Stimulated activated naive CD8-positive, alpha-beta T cell treated with anti-CD3 and anti-CD28 coated beads, Interleukin-15, amount 100 ng/mL, for 72 hours (primary cell): ENCODE measurements around the gene PMS1.
"Not testable (repeated sequence)": the region's sequence is repeated elsewhere in the genome, so short reads cannot be mapped to it uniquely, and the experiment has no call there.

Experiments
- ATAC-seq: fragments of 150-1000 bp; cut with Tn5 transposase; 2 replicates; pipeline ENCODE4 v1.10.0; 2021; ENCODE audit warnings: mild to moderate bottlenecking, moderate library complexity
- DNase-seq, 2 donors: peaks; one replicate each; pipeline ENCODE4 v3.0.0; 2021 to 2022
- H3K27ac Mint-ChIP-seq, 2 donors: one replicate each; pipeline ENCODE4 v1.8.0; 2022; ENCODE audit warnings: mild to moderate bottlenecking in 2 of 2, mixed read lengths in 2 of 2, moderate library complexity in 2 of 2
- H3K27me3 Mint-ChIP-seq: one replicate; pipeline ENCODE4 v1.8.0; 2022; ENCODE audit warnings: mixed read lengths
- H3K4me1 Mint-ChIP-seq: one replicate; pipeline ENCODE4 v1.8.0; 2022; ENCODE audit warnings: mild to moderate bottlenecking, mixed read lengths
- H3K4me3 Mint-ChIP-seq, 2 donors: one replicate each; pipeline ENCODE4 v1.8.0; 2022; ENCODE audit warnings: mild to moderate bottlenecking in 2 of 2, mixed read lengths in 2 of 2, moderate library complexity in 1 of 2
- H3K9me3 Mint-ChIP-seq, 2 donors: one replicate each; pipeline ENCODE4 v1.8.0; 2022; ENCODE audit warnings: mixed read lengths in 2 of 2

The PMS1 gene

DNA sequence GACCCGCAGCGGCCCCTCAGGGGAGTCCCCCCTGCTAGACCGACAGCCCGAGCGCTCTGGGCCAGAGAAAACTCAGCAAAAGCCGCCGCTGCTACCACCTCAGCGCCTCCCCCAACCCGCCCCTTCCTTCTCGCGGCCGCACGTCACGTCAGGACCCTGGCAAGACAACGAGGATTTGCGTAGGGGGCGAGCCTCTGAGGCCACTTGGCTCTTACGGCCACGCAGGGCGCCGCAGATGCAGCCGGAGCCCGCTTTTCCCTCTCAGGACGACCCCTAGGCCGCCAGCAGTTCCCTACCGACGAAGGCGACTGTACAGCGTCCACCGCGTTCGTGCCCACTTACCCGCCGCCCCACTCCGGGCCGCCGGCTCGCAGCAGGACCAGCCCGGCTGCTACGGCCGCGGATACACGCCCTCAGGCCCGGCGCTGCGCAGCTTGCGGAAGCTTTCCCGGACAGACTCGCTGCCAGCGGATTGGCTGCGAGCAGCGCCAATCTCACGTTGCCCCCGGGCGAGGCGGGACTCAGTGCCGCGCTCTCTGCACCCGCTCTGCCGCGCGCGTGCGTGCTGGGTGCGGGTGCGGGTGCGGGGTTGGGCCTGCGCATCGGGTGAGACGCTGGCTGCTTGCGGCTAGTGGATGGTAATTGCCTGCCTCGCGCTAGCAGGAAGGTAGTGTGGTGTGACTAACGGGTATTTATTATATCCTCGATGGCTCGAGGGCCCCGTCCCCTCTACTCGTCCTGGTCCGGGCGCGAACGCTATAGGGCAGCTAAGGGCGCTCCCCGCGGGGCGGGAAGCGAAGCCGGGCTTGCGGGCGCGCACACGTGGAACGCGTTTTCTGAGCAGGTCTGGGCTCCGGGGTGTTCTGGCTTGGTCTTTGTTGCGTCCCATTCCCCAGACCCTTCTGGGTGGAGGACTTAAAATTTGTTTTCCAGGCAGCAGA lies at the start of gene PMS1, which contains the start of gene ORMDL1:
TSS of gene PMS1 (plus strand) at position 524 of the 941 bp plus-strand sequence. CDS start 7,360 bp downstream, outside the sequence.
TSS of gene ORMDL1 (minus strand) at position 413 of the 941 bp plus-strand sequence. CDS start 1,744 bp downstream, outside the sequence.
- ATAC-seq: peak; percentile 93
- H3K9me3 Mint-ChIP-seq: no peaks in the 10 kb centered on the region
- DNase-seq: peak; percentile 96
- H3K4me3 Mint-ChIP-seq: peak within 1 kb of the TSS; percentile 85 to 90
- peak within 1 kb of the TSS; percentile 92 to 97 for H3K27ac Mint-ChIP-seq
- no peaks in the 10 kb centered on the region for H3K27me3 Mint-ChIP-seq
- H3K4me1 Mint-ChIP-seq: peaks cover 62% of the 10 kb centered on the region

DNA sequence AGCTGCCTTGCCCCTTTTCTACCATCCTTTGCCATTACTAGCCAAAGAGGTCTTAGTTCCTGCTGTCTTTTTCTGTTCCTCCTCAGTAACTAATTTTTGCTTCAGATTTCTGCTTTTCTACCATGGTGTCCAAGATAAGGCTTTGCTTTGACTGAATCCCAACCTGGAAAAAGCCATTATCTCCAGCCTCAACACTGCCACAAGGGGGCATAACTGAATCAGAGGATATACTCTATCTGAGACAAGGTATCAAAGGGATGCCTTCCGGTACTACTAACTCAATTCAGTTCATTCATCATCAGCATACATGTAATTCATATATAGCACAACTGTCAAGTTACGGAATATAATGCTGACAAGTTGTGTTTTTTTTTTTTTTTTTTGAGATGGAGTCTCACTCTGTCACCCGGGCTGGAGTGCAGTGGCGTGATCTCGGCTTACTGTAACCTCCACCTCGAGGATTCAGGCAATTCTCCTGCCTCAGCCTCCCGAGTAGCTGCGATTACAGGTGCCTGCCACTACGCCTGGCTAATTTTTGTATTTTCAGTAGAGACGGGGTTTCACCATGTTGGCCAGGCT lies 33.1 kb upstream of the PMS1 start:
- Mint-ChIP-seq H3K4me1 (no peaks in the 10 kb centered on the region), H3K9me3 (no peaks in the 10 kb centered on the region), H3K27me3 (no peaks in the 10 kb centered on the region), H3K4me3 (no peak overlapping the region), H3K27ac (no peak overlapping the region)
- ATAC-seq: peak; percentile 72
- DNase-seq: peak; percentile 12 to 21

DNA sequence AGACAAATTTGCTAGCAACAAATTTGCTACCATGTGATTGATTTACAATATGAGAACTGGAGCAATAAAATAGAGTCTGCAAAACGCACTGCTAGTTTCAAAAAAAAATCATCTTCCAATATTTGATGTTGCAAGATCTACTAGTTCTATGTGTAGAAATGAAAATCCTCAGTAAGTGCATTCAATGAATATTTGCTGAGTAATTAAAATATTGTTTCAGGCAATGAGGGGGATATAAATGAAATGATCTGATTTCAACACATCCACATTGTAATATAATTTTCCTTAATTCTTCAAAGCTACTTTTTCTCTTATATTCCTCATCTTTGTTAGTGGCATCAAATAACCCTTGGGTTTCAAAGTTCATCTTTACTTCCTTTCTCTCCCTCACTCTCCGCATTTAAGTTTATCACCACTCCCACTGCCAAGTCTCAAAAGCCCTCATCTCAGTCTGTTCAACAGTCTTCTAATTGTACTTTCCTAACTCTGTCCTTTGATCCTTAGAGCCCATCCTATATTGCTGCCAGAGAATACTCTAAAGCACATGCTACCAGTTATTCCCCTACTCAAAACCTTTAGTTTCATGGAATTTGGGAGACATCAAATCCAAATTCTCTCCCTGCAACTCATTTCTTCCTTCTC lies 27.8 kb upstream of the PMS1 start:
- H3K27me3 Mint-ChIP-seq: no peaks in the 10 kb centered on the region
- no peak overlapping the region for H3K27ac Mint-ChIP-seq
- peaks cover 5% of the 10 kb centered on the region for H3K4me1 Mint-ChIP-seq
- H3K4me3 Mint-ChIP-seq: no peak overlapping the region
- H3K9me3 Mint-ChIP-seq: no peaks in the 10 kb centered on the region
- ATAC-seq (no peak), DNase-seq (no peak)

DNA sequence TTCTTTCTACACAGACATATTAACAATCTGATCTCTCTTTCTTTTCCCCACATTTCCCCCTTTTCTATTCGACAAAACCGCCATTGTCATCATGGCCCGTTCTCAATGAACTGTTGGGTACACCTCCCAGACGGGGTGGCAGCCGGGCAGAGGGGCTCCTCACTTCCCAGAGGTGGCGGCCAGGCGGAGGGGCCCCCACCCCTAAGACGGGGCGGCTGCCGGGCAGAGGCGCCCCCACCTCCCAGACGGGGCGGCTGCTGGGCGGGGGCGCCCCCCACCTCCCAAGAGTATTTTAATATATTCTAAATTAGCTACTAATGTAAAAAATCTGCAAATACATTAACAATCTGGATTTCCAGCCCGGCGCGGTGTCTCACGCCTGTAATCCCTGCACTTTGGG lies 24.1 kb upstream of the PMS1 start:
- H3K4me3 Mint-ChIP-seq, DNase-seq, H3K27me3 Mint-ChIP-seq, ATAC-seq, H3K9me3 Mint-ChIP-seq, H3K27ac Mint-ChIP-seq, H3K4me1 Mint-ChIP-seq: not testable (repeated sequence)

DNA sequence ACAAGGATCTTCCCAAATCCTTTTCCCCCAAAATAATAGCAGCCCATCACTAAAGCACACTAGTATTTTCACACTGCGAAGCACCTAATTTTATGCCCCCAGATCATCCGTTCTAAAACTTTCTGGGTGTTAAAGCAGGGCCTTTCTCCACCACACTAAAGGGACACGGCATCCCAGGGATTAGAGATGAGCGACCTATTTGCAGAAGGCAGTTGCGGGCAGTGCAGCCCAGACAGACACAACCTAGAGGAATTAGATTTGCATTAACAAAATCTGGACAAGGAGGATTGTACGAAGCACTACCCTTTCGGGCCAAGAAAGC lies 22.1 kb upstream of the PMS1 start:
- peaks cover 5% of the 10 kb centered on the region for H3K4me1 Mint-ChIP-seq
- H3K27me3 Mint-ChIP-seq: no peaks in the 10 kb centered on the region
- DNase-seq (no peak), ATAC-seq (no peak)
- no peaks in the 10 kb centered on the region for H3K9me3 Mint-ChIP-seq
- H3K4me3 Mint-ChIP-seq: peak overlapping the region; percentile 78 to 86
- H3K27ac Mint-ChIP-seq: peak overlapping the region; percentile 96 to 98

DNA sequence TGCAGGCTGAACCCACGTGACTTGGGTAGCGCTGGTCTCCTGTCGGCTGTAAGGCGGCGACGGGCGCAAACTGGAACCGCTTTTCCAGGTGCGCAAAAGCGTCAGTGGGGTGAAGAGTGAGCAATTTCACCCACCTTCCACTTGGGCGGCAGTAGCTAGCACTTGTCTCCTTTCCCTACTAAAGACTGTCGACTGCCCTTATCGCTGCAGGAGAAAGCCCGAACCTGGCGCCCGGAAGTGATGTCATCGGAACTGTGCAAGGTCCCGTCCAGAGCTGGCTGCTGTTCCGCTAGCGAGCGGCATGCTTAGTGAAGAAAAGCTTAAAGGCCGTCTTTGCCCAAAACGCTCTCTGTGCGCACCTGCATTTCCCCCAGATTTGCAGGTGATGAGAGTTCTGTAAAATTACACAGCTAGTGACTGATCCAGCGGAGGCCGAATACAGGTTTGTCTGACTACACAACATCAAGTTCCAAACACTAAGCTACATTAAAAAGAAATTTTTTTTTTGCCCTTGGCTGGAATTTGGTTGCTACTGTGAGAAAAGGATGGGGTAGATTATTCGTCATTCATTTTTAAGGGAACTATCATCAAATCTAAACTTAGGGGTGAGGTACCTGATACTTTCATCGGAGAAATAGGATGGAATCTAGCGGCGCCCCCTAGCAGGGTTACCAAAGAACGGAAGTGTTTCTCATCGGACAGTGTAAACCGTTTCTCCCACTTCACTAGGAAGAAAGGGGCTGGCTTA lies 21.5 kb upstream of the PMS1 start, which contains the start of gene OSGEPL1:
TSS of gene OSGEPL1 (minus strand) at position 242 of the 748 bp plus-strand sequence. CDS start 1,152 bp downstream, outside the sequence.
- peak within 1 kb of the TSS; percentile 78 to 86 for H3K4me3 Mint-ChIP-seq
- no peaks in the 10 kb centered on the region for H3K27me3 Mint-ChIP-seq
- no peaks in the 10 kb centered on the region for H3K9me3 Mint-ChIP-seq
- H3K27ac Mint-ChIP-seq: peak within 1 kb of the TSS; percentile 96 to 98
- DNase-seq (peak; percentile 90 to 94), ATAC-seq (peak; percentile 98)
- peaks cover 5% of the 10 kb centered on the region for H3K4me1 Mint-ChIP-seq

DNA sequence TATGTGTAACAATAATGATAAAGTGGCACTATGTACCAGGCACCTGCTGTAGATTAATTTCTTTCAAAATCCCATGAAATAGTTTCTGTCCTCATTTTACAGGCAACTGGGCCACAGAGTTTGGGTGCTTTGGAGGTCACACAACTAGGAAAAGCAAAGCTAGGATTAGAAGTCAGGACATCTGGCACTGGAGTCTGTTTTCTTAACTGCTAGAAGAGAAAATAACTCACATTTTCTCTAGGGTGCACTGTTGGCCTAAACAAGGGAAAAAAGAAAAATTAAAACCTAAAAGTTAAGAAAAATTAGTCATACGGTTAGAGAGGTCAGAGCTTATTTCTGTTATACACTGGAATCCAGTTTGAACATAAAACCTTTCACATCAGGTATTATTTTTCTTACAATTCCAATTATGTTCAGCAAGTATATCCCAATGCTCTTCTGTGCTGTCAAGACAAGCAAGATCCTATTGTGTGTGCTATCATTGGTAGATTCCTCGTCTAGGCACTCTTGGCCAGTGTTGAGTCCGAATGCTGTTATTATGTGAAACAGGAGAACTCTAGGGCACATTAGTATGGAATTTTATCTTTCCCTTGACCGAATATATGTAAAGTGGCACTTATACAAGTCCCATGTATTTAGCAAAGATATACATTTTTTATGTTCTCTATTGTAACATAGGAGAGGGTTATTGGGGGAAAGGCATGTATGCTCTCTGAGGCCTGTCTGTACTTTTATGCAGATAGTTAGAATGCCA lies 20.2 kb upstream of the PMS1 start:
- H3K4me3 Mint-ChIP-seq: peak overlapping the region in 1 of 2 donors; percentile 86
- no peak for DNase-seq
- H3K4me1 Mint-ChIP-seq: no peaks in the 10 kb centered on the region
- no peaks in the 10 kb centered on the region for H3K27me3 Mint-ChIP-seq
- H3K27ac Mint-ChIP-seq: no peak overlapping the region
- H3K9me3 Mint-ChIP-seq: no peaks in the 10 kb centered on the region
- no peak for ATAC-seq

DNA sequence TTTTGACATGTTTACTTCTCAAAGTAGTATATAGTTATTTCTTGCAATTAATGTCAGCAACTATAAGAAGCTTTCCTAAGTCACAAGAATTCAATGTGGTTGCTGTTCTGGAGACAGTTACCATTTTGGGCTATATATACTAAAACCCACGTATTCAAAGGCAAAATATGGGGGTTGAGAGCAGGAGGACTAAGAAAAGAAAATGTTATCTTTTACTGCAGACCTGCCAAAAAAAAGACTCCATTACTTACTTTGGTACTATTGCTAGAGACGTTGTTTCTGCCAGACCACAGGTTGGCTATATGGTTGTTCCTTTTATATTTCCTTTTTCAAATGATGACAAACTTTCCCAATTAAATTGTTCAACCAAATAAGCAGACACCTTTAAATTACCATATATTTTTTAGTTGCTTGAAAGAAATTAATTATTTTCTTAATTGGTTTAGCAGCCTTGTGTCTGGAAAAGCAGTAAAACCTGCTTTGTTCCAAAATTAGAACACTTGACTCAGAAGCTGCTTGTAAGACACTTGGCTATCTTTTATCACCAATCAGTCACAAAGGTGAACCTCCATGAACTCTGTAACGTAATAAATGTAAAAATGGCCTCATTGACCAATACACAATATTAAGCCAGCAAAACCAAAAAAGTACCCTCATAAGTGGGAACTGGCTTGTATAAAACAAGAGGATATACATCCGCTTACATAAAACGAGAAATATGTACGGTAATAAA lies 13.5 kb upstream of the PMS1 start:
- Mint-ChIP-seq H3K4me1 (no peaks in the 10 kb centered on the region), H3K4me3 (no peak overlapping the region), H3K9me3 (no peaks in the 10 kb centered on the region), H3K27ac (no peak overlapping the region), H3K27me3 (no peaks in the 10 kb centered on the region)
- DNase-seq (no peak), ATAC-seq (no peak)

DNA sequence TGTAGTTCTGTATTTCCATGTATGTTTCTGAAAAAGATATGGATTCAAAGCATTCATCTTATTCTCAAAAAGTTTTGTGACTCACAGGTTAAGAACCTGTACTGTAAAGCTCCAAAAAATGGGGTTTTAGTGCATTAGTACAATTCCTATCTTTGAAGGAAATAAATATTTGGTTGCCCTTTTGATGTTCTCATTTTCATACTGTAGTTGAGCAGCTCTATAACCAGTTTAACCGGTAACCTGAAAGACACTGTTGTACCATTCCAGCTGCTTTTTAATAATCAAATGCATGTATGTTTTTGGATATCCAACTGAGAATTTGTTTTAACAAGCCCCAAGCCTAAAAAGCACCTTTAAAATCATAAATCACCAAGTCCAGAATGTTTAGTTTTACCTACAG lies 12.0 kb upstream of the PMS1 start:
- no peak overlapping the region for H3K27ac Mint-ChIP-seq
- no peaks in the 10 kb centered on the region for H3K9me3 Mint-ChIP-seq
- no peak overlapping the region for H3K4me3 Mint-ChIP-seq
- DNase-seq (no peak), ATAC-seq (no peak)
- H3K27me3 Mint-ChIP-seq: no peaks in the 10 kb centered on the region
- H3K4me1 Mint-ChIP-seq: no peaks in the 10 kb centered on the region

DNA sequence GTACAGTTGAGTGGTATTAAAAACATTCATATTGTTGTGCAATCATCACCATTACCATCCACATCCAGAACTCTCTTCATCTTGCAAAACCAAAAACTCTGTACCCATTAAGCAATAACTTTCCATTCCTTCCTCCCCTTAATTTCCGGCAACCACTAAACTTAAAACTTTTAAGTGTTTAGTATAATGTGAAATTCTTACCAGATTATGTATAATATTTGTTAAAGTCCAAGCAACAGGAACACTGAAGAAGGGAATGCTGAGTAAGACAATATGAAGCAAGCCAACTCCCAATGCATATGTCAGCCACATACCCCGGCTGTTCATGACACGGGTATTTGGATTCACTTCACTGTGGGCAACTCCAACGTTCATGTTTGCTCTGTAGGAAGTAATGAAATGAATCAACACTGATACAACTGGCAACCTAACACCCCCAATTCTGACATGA lies 2.0 kb upstream of the PMS1 start:
- ATAC-seq: no peak
- Mint-ChIP-seq H3K4me3 (peak overlapping the region; percentile 67 to 85), H3K27me3 (no peaks in the 10 kb centered on the region), H3K4me1 (peaks cover 69% of the 10 kb centered on the region), H3K27ac (peak overlapping the region; percentile 21 to 88), H3K9me3 (no peaks in the 10 kb centered on the region)
- DNase-seq: peak in 1 of 2 donors; percentile 36

DNA sequence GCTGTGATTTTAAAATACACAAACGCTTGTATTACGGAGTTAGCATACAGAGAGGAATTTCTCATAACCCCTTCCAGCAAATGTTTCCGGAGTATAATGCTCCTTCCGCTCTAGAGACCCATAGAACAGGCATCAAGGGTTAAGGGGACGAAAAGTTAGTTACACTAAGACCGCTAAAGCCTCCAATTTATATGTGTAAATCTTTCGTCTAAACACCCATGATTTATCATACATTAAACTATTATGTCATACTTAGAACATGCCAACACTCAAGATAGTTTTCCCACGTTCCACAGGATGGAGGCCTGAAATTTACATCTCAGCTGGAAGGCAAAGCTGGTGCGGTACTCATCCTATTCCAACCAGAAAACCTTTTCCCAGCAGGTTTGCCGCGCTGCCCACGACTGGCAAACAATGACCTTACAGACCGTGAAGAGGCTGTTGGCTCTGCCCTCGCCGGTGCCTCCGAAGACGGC lies 761 bp upstream of the PMS1 start:
- no peak for DNase-seq
- peak overlapping the region; percentile 91 to 97 for H3K27ac Mint-ChIP-seq
- ATAC-seq: peak; percentile 3
- H3K27me3 Mint-ChIP-seq: no peaks in the 10 kb centered on the region
- H3K9me3 Mint-ChIP-seq: no peaks in the 10 kb centered on the region
- H3K4me1 Mint-ChIP-seq: peaks cover 69% of the 10 kb centered on the region
- H3K4me3 Mint-ChIP-seq: peak overlapping the region; percentile 85 to 90

DNA sequence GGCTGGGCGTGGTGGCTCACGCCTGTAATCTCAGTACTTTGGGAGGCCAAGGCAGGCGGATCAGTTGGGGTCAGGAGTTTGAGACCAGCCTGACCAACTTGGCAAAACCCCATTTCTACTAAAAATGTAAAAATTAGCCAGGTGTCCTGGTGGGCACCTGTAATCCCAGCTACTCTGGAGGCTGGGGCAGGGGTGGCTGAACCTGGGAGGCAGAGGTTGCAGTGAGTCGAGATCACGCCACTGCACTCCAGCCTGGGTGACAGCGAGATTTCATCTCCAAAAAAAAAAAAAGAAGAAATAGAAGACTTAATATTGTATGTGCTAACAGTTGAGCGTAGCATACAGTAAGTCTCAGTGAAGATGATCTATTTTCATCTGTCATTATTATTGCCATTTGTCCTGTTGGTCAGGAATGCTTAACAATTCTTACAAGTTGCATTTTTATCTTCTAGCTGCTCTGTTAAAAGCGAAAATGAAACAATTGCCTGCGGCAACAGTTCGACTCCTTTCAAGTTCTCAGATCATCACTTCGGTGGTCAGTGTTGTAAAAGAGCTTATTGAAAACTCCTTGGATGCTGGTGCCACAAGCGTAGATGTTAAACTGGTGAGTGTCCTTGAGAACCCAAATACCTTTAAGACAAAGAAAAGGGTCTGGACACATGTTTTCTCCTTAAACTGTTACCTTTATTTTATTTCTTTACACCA lies 7.2 kb downstream of the PMS1 start:
- H3K4me1 Mint-ChIP-seq: peaks cover 27% of the 10 kb centered on the region
- DNase-seq (no peak), ATAC-seq (no peak)
- H3K27me3 Mint-ChIP-seq: no peaks in the 10 kb centered on the region
- H3K4me3 Mint-ChIP-seq: no peak overlapping the region
- H3K27ac Mint-ChIP-seq: no peak overlapping the region
- H3K9me3 Mint-ChIP-seq: no peaks in the 10 kb centered on the region

DNA sequence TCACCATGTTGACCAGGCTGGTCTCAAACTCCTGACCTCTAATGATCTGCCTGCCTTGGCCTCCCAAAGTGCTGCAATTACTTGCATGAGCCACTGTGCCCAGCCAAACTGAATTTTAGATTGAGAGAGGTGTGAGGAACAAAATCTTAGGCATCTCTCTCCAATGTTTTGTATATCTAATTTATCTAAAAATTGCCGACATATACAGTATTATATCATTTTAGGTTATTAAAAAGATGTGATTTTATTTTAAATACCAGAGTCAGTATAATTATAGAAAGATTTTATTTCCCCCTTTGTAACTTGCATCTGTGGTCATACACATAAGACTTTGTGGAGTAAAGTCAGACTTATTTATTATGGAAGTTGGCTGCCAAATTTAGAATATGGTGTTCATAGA lies 10.1 kb downstream of the PMS1 start:
- no peaks in the 10 kb centered on the region for H3K27me3 Mint-ChIP-seq
- DNase-seq (no peak), ATAC-seq (no peak)
- H3K4me1 Mint-ChIP-seq: peaks cover 14% of the 10 kb centered on the region
- H3K9me3 Mint-ChIP-seq: no peaks in the 10 kb centered on the region
- no peak overlapping the region for H3K4me3 Mint-ChIP-seq
- no peak overlapping the region for H3K27ac Mint-ChIP-seq
